Left ventricle myocardium inferior (tissue), 1 donor: ENCODE results near the gene MFSD1. TPM values are rescaled to one million over a fixed set of nuclear protein-coding genes. Genes with fewer than 3 reads are reported as not detected.
"Not testable (repeated sequence)": the region's sequence is repeated elsewhere in the genome, so short reads cannot be mapped to it uniquely, and the experiment has no call there.

Source experiments
- DNase-seq: peaks from one replicate; pipeline ENCODE4 v3.0.0-alpha.2; 2020
- H3K27ac ChIP-seq: fragments of 200-600 bp; replicated peaks from 2 replicates; pipeline ENCODE4 v1.8.0; 2021
- H3K27me3 ChIP-seq: fragments of 200-600 bp; 2 replicates; pipeline ENCODE4 v1.8.0; 2021; ENCODE audit warnings: low read depth
- H3K36me3 ChIP-seq: fragments of 200-600 bp; 2 replicates; pipeline ENCODE4 v1.8.0; 2021
- H3K4me1 ChIP-seq: fragments of 200-600 bp; 2 replicates; pipeline ENCODE4 v1.8.0; 2021
- H3K4me3 ChIP-seq: fragments of 200-600 bp; 2 replicates; pipeline ENCODE4 v1.8.0; 2021; ENCODE audit warnings: mild to moderate bottlenecking, moderate library complexity
- H3K9me3 ChIP-seq: fragments of 200-600 bp; replicated peaks from 2 replicates; pipeline ENCODE4 v1.8.0; 2021
- intact Hi-C: fragments of 100-400 bp; cut with micrococcal nuclease; formaldehyde crosslinking; loops from one replicate; pipeline ENCODE4 v1.11.0; 2022
- total RNA-seq: library from RNA; stranded (reverse); fragmentation: NEBNext Ultra II Directional; extraction: Animal tissue kit (Norgen Biotek cat#: 25700); gene quantifications from one replicate; pipeline ENCODE4 v1.2.1, GENCODE V29; 2021
- TF ChIP-seq, protein P1 (sequence below): fragments of 200-600 bp; IDR thresholded peaks from 2 replicates; pipeline ENCODE4 v1.8.0; 2021; ENCODE audit warnings: antibody characterized with exemption, mild to moderate bottlenecking, borderline replicate concordance
- donor health status: DM: no; HTN: yes; CAD: no; lungs with severe emphysema.

MFSD1 gene
- total RNA-seq, 1 donor from 2014 or later, result 26.2 TPM

- TF ChIP-seq, protein P1, sequence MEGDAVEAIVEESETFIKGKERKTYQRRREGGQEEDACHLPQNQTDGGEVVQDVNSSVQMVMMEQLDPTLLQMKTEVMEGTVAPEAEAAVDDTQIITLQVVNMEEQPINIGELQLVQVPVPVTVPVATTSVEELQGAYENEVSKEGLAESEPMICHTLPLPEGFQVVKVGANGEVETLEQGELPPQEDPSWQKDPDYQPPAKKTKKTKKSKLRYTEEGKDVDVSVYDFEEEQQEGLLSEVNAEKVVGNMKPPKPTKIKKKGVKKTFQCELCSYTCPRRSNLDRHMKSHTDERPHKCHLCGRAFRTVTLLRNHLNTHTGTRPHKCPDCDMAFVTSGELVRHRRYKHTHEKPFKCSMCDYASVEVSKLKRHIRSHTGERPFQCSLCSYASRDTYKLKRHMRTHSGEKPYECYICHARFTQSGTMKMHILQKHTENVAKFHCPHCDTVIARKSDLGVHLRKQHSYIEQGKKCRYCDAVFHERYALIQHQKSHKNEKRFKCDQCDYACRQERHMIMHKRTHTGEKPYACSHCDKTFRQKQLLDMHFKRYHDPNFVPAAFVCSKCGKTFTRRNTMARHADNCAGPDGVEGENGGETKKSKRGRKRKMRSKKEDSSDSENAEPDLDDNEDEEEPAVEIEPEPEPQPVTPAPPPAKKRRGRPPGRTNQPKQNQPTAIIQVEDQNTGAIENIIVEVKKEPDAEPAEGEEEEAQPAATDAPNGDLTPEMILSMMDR, result peak; percentile 5
- peak overlapping the region; percentile 39 for H3K4me3 ChIP-seq
- not testable (repeated sequence) for H3K4me1 ChIP-seq, H3K27ac ChIP-seq, H3K36me3 ChIP-seq, H3K27me3 ChIP-seq, DNase-seq
- peaks cover 16% of the 10 kb centered on the region for H3K9me3 ChIP-seq
- intact Hi-C loops, result loop anchor here (5.0 kb wide), 2 partner anchors 64 to 129 kb away; no protein-coding TSS in a partner anchor
Measured at GRCh38 chr3:158791590-158791920, 10.3 kb upstream of the MFSD1 start.

GRCh38 chr3:158792709-158793108 is 9.1 kb upstream of the MFSD1 start:
- Histone ChIP-seq H3K9me3 (peaks cover 7% of the 10 kb centered on the region), H3K27me3 (no peaks in the 10 kb centered on the region), H3K36me3 (no peaks in the 10 kb centered on the region), H3K4me3 (no peak overlapping the region), H3K4me1 (peaks cover 10% of the 10 kb centered on the region), H3K27ac (no peak overlapping the region)
- no peak for DNase-seq
- intact Hi-C loops, result loop anchor here (5.0 kb wide), 2 partner anchors 65 to 130 kb away; no protein-coding TSS in a partner anchor
- TF ChIP-seq, protein P1, result no peak

GRCh38 chr3:158794206-158794605 is 7.6 kb upstream of the MFSD1 start:
- no peaks in the 10 kb centered on the region for H3K36me3 ChIP-seq
- peaks cover 10% of the 10 kb centered on the region for H3K4me1 ChIP-seq
- TF ChIP-seq, protein P1, result no peak
- H3K27ac ChIP-seq, result no peak overlapping the region
- H3K27me3 ChIP-seq, result no peaks in the 10 kb centered on the region
- H3K4me3 ChIP-seq, result no peak overlapping the region
- H3K9me3 ChIP-seq, result peaks cover 7% of the 10 kb centered on the region
- DNase-seq, result no peak
- intact Hi-C loops, result loop anchor here (5.0 kb wide), 2 partner anchors 67 to 132 kb away; no protein-coding TSS in a partner anchor

DNA sequence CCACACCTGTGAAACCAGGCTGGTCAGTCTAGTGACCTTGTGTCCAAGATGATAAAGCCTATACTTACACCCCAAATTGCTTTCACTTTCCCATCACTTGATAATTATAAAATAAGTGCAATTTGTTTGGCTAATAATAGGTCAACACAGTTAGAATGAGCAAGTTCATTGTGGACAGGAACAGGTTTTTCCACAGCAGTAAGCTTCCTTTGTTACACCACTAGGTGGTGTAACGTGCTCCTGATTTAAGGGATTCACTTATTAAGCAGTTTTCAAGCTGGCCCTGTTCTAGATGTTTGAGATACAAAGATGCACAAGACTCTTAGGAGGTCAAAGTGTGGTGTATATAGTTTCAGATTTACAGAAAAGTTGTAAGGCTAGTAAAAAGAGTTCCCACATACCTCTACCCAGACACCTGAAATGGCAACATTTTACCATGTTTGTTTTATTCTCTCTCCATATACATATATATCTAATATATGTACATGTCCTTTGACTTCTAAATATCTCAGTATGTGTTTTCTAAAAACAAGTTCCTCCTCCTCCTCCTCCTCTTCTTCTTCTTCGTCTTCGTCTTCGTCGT is 6.8 kb upstream of the MFSD1 start:
- Histone ChIP-seq H3K4me1 (peaks cover 10% of the 10 kb centered on the region), H3K4me3 (no peak overlapping the region), H3K9me3 (peaks cover 7% of the 10 kb centered on the region), H3K27me3 (no peaks in the 10 kb centered on the region), H3K36me3 (no peaks in the 10 kb centered on the region), H3K27ac (no peak overlapping the region)
- no peak for DNase-seq
- TF ChIP-seq, protein P1, result peak; percentile 57
- intact Hi-C loops, result loop anchor here (5.0 kb wide), 2 partner anchors 68 to 133 kb away; no protein-coding TSS in a partner anchor

- Histone ChIP-seq H3K36me3 (peaks cover 12% of the 10 kb centered on the region), H3K27me3 (no peaks in the 10 kb centered on the region), H3K27ac (peak overlapping the region; percentile 85), H3K4me3 (peak overlapping the region; percentile 82), H3K4me1 (peaks cover 35% of the 10 kb centered on the region), H3K9me3 (no peaks in the 10 kb centered on the region)
- intact Hi-C loops, result no loop called here
- DNase-seq, result no peak
- TF ChIP-seq, protein P1, result no peak
Measured at GRCh38 chr3:158801201-158801600, 653 bp upstream of the MFSD1 start.
